SK-N-SH (cell line): ENCODE data around the gene PRKX. TPM values are rescaled to one million over a fixed set of nuclear protein-coding genes. Genes with fewer than 3 reads are reported as not detected.
"Not testable (repeated sequence)": the region's sequence is repeated elsewhere in the genome, so short reads cannot be mapped to it uniquely, and the experiment has no call there.

Source experiments
- CTCF ChIA-PET: fragments of 300-600, 350-600 bp; formaldehyde crosslinking; extraction: SDS; loops from one replicate; lab custom pipeline; 2021; lab: Yijun Ruan, JAX
- POLR2A ChIA-PET: fragments of 350-600 bp; sonication (Branson Sonifier 250); formaldehyde crosslinking; extraction: SDS; loops from one replicate; lab custom pipeline; 2020; ENCODE audit warnings: antibody characterized with exemption, inconsistent platforms; lab: Yijun Ruan, JAX
- DNase-seq: peaks from one replicate; pipeline ENCODE4 v3.0.0; 2012
- H2AFZ ChIP-seq: fragments of 200-600 bp; sonication (generic); 2 replicates; pipeline ENCODE4 v1.8.1; 2016; ENCODE audit warnings: antibody characterized with exemption, mild to moderate bottlenecking, low read depth
- H3F3A ChIP-seq: fragments of 200-600 bp; sonication (generic); replicated peaks from 2 replicates; pipeline ENCODE3; 2016; ENCODE audit warnings: antibody characterized with exemption, mild to moderate bottlenecking; ENCODE audit not compliant: insufficient read depth
- H3K27ac ChIP-seq, 2 experiments: fragments of 200-500 bp in 1 of 2; fragments of 200-600 bp in 1 of 2; sonication (Bioruptor generic) in 1 of 2; sonication (generic), shearing (Covaris generic) in 1 of 2; 2 replicates each; pipeline versions ENCODE4 v1.5.1 to v1.6.1; 2014 to 2016; ENCODE audit warnings: low read depth in 2 of 2, inconsistent platforms in 1 of 2, low read length in 1 of 2, mild to moderate bottlenecking in 1 of 2, mixed read lengths in 1 of 2
- H3K27me3 ChIP-seq: fragments of 200-600 bp; sonication (generic), shearing (Covaris generic); 2 replicates; pipeline ENCODE4 v1.6.1; 2016; ENCODE audit warnings: mixed run types; ENCODE audit not compliant: insufficient read depth
- H3K36me3 ChIP-seq, 2 experiments: fragments of 200-500 bp in 1 of 2; fragments of 200-600 bp in 1 of 2; sonication (Bioruptor generic) in 1 of 2; sonication (generic) in 1 of 2; replicated peaks in 1 of 2; 2 replicates each; pipeline versions ENCODE3 to v1.5.1; 2014 to 2016; ENCODE audit warnings: low read length in 1 of 2, mild to moderate bottlenecking in 1 of 2; ENCODE audit not compliant: insufficient read depth in 2 of 2, control insufficient read depth in 1 of 2
- H3K4me1 ChIP-seq, 2 experiments: fragments of 200-500 bp in 1 of 2; fragments of 200-600 bp in 1 of 2; sonication (Bioruptor generic) in 1 of 2; sonication (generic), shearing (Covaris generic) in 1 of 2; 2 replicates each; pipeline versions ENCODE4 v1.5.1 to v1.6.1; 2014 to 2016; ENCODE audit warnings: low read depth in 1 of 2, low read length in 1 of 2, mixed run types in 1 of 2; ENCODE audit not compliant: insufficient read depth in 2 of 2, control insufficient read depth in 1 of 2
- H3K4me2 ChIP-seq: fragments of 200-600 bp; sonication (generic), shearing (Covaris generic); 2 replicates; pipeline ENCODE4 v1.6.1; 2017; ENCODE audit warnings: mixed run types
- H3K4me3 ChIP-seq, 2 experiments: fragments of 200-500 bp in 1 of 2; fragments of 200-600 bp in 1 of 2; sonication (Bioruptor generic) in 1 of 2; sonication (generic), shearing (Covaris generic) in 1 of 2; 2 replicates each; pipeline versions ENCODE4 v1.5.1 to v1.8.1; 2014 to 2016; ENCODE audit warnings: low read depth in 2 of 2, inconsistent platforms in 1 of 2, low read length in 1 of 2, mild to moderate bottlenecking in 1 of 2, mixed read lengths in 1 of 2, moderate library complexity in 1 of 2
- H3K79me2 ChIP-seq: fragments of 200-600 bp; sonication (generic); 2 replicates; pipeline ENCODE4 v1.8.1; 2017; ENCODE audit warnings: mild to moderate bottlenecking; ENCODE audit not compliant: insufficient read depth
- H3K9ac ChIP-seq: fragments of 200-600 bp; sonication (generic); 2 replicates; pipeline ENCODE4 v1.6.1; 2017; ENCODE audit warnings: mixed run types
- H3K9me2 ChIP-seq: fragments of 200-600 bp; sonication (generic); 2 replicates; pipeline ENCODE4 v1.6.1; 2017; ENCODE audit warnings: mixed run types
- H3K9me3 ChIP-seq: fragments of 200-600 bp; sonication (generic); 2 replicates; pipeline ENCODE4 v1.6.1; 2017; ENCODE audit warnings: mixed run types, mild to moderate bottlenecking, moderate library complexity
- H4K20me1 ChIP-seq: fragments of 200-600 bp; sonication (generic); 2 replicates; pipeline ENCODE4 v1.6.1; 2017; ENCODE audit warnings: mild to moderate bottlenecking, mixed run types; ENCODE audit not compliant: insufficient read depth
- REST ChIP-seq: IDR thresholded peaks from 2 replicates; pipeline ENCODE4 v1.6.1; 2012; ENCODE audit warnings: mild to moderate bottlenecking, low read depth, low read length, moderate library complexity
- WGBS: methylation state at CpG from one replicate; pipeline ENCODE4 v1.1.6; 2017; ENCODE audit warnings: low lambda C conversion rate; 5-methylcytosine and 5-hydroxymethylcytosine counted together
- polyA plus RNA-seq, 3 experiments: library from polyadenylated mRNA; depleted of rRNA; stranded (reverse); fragments of >200 nt; gene quantifications; 2 replicates each; pipeline ENCODE4 v1.2.3, GENCODE V29; 2012

Gene PRKX
- polyA plus RNA-seq, 1 of the 3 experiments (the other 2 are of a cell fraction): 6.5 TPM

- H3K79me2 ChIP-seq, H3K4me1 ChIP-seq, H3K9me2 ChIP-seq, H3K9me3 ChIP-seq, DNase-seq, POLR2A ChIA-PET, H3K36me3 ChIP-seq, H2AFZ ChIP-seq, H3K9ac ChIP-seq, H3K4me2 ChIP-seq, H3K27ac ChIP-seq, H4K20me1 ChIP-seq, CTCF ChIA-PET, H3K4me3 ChIP-seq, H3F3A ChIP-seq: not testable (repeated sequence)
- H3K27me3 ChIP-seq: peaks cover 13% of the 10 kb centered on the region; the same call in 1 of the 2 replicates
- 37% methylated on average over 3 of the region's 3 CpGs for WGBS
Observed at GRCh38 chrX:3702095-3702494, 11.4 kb downstream of the PRKX start.

- DNase-seq, H3F3A ChIP-seq, H3K9ac ChIP-seq, H3K4me1 ChIP-seq, H3K27ac ChIP-seq, H4K20me1 ChIP-seq, H2AFZ ChIP-seq, H3K9me3 ChIP-seq, H3K36me3 ChIP-seq, H3K4me3 ChIP-seq, H3K79me2 ChIP-seq, H3K9me2 ChIP-seq, POLR2A ChIA-PET, H3K4me2 ChIP-seq: not testable (repeated sequence)
- CTCF ChIA-PET: interaction anchor here (0.7 kb wide), 1 partner anchor 110 kb away, joined by 3 read pairs; no protein-coding TSS in a partner anchor
- 56% methylated on average over 9 of the region's 10 CpGs for WGBS
- H3K27me3 ChIP-seq: peaks cover 13% of the 10 kb centered on the region; the same call in 1 of the 2 replicates
Observed at GRCh38 chrX:3701445-3701928, 12.0 kb downstream of the PRKX start.

- Histone ChIP-seq H4K20me1 (no peaks in the 10 kb centered on the region), H3K4me2 (peak overlapping the region; percentile 37; the same call in 1 of the 2 replicates), H3K36me3 (no peaks in the 10 kb centered on the region), H3K9ac (no peak overlapping the region), H3K27ac (no peak overlapping the region), H3K4me3 (no peak overlapping the region), H3K9me2 (no peaks in the 10 kb centered on the region), H3F3A (no peaks in the 10 kb centered on the region), H2AFZ (no peak overlapping the region; the same call in 1 of the 2 replicates), H3K27me3 (peaks cover 13% of the 10 kb centered on the region; the same call in 1 of the 2 replicates), H3K79me2 (peaks cover 9% of the 10 kb centered on the region; the same call in 1 of the 2 replicates), H3K4me1 (peaks cover 0 to 6% of the 10 kb centered on the region in 2 experiments; a peak in 1 of 4 replicates), H3K9me3 (no peaks in the 10 kb centered on the region)
- ChIA-PET POLR2A (no interaction called here), CTCF (interaction anchor here (1.2 kb wide), 1 partner anchor 18 kb away, joined by 3 read pairs; no protein-coding TSS in a partner anchor)
- DNase-seq: no peak
- no peak for TF ChIP-seq REST
- 55% methylated on average over 9 of the region's 9 CpGs for WGBS
Observed at GRCh38 chrX:3699821-3700381, 13.5 kb downstream of the PRKX start.
